ENCODE results near the gene SEMA3G. TPM values are rescaled to one million over a fixed set of nuclear protein-coding genes. Genes with fewer than 3 reads are reported as not detected.

The SEMA3G gene
- total RNA-seq, 3 donors from 2014 or later (not counting 1 experiment from before 2014, with no cell fraction given), result 0.07 to 0.55 TPM; not detected in 1

DNA sequence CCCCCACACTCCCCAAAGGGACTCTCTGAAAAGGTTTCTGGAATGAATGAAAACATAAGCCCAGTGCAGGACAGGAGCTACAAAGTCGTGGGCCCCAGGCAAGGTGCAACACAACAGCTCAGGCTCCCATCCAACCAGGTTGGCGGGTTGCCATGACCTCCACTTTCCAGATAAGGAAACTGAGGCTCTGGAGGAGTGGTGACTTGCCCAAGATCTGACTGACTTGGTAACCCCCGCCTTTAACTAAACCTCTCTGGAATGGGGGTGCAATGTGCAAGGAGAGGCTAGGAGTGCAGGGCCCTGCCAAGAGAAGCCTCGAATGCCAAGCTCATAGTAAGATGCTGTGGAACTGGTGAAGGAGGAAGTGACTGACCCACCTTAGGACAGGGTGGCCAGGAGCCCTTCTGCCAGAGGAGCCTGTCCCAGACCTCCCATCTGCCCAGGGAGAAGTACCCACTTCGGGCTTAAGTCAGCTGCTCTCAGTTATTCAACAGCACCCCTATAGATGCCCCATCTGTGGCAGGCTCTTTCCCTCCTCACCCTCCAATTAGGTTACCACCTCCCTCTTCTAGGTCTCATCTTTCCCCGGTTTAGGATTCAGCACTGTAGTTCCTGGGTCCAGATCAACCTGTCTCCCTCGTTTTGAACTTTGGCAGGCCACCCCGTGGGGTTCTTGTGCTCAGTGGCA lies 9.5 kb upstream of the SEMA3G start:
- H3K36me3 Mint-ChIP-seq, result no peaks in the 10 kb centered on the region
- peaks cover 48% of the 10 kb centered on the region for H3K4me1 ChIP-seq (ENCODE audit: control insufficient read depth, insufficient read depth, low read length)
- peak overlapping the region; percentile 96 for H3K4me3 Mint-ChIP-seq

GRCh38 chr3:52453496-52454249 lies 8.8 kb upstream of the SEMA3G start, which contains the start of gene TNNC1:
TNNC1 (minus strand) TSS chr3:52454041; CDS start chr3:52454015, 26 bp downstream.
- H3K9me3 ChIP-seq (ENCODE audit: control insufficient read depth, insufficient read depth, low read length), result no peaks in the 10 kb centered on the region
- peak within 1 kb of the TSS; percentile 96 for H3K4me3 Mint-ChIP-seq
- WGBS (ENCODE audit: insufficient coverage), result 77% methylated on average over 16 of the region's 16 CpGs
- H3K36me3 ChIP-seq (ENCODE audit: control insufficient read depth, insufficient read depth, low read length), result peaks cover under 1% of the 10 kb centered on the region
- H3K27ac Mint-ChIP-seq, result peak within 1 kb of the TSS; percentile 95 to 96
- H3K4me1 ChIP-seq (ENCODE audit: control insufficient read depth, insufficient read depth, low read length), result peaks cover 40% of the 10 kb centered on the region
- no peak for DNase-seq
- peak within 1 kb of the TSS; percentile 59 for H3K4me3 ChIP-seq (ENCODE audit: low read length)
- no peak for ATAC-seq
- H3K36me3 Mint-ChIP-seq, result no peaks in the 10 kb centered on the region
- peaks cover 38 to 43% of the 10 kb centered on the region in 2 donors for H3K4me1 Mint-ChIP-seq
- H3K27me3 Mint-ChIP-seq (ENCODE audit: low read depth in 2 of 2), result no peaks in the 10 kb centered on the region
- TF ChIP-seq, protein P1, sequence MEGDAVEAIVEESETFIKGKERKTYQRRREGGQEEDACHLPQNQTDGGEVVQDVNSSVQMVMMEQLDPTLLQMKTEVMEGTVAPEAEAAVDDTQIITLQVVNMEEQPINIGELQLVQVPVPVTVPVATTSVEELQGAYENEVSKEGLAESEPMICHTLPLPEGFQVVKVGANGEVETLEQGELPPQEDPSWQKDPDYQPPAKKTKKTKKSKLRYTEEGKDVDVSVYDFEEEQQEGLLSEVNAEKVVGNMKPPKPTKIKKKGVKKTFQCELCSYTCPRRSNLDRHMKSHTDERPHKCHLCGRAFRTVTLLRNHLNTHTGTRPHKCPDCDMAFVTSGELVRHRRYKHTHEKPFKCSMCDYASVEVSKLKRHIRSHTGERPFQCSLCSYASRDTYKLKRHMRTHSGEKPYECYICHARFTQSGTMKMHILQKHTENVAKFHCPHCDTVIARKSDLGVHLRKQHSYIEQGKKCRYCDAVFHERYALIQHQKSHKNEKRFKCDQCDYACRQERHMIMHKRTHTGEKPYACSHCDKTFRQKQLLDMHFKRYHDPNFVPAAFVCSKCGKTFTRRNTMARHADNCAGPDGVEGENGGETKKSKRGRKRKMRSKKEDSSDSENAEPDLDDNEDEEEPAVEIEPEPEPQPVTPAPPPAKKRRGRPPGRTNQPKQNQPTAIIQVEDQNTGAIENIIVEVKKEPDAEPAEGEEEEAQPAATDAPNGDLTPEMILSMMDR (IDR thresholded peaks at IDR 0.05), result no peak
- H3K27me3 ChIP-seq (ENCODE audit: control insufficient read depth, insufficient read depth, low read length), result no peaks in the 10 kb centered on the region
- H3K27ac ChIP-seq (ENCODE audit: low read length), result peak within 1 kb of the TSS; percentile 88
- H3K9me3 Mint-ChIP-seq, result no peaks in the 10 kb centered on the region
- intact Hi-C loops (cut with micrococcal nuclease), result no loop called here

More for the DNA sequence above, 9.5 kb upstream of the SEMA3G start:
- Mint-ChIP-seq H3K27ac (peak overlapping the region; percentile 95 to 96), H3K9me3 (no peaks in the 10 kb centered on the region), H3K27me3 (ENCODE audit: low read depth in 2 of 2) (no peaks in the 10 kb centered on the region), H3K4me1 (peaks cover 45 to 50% of the 10 kb centered on the region in 2 donors)
- peak in 1 of 2 donors; percentile 29 for DNase-seq
- H3K27ac ChIP-seq (ENCODE audit: low read length), result peak overlapping the region; percentile 88
- H3K27me3 ChIP-seq (ENCODE audit: control insufficient read depth, insufficient read depth, low read length), result no peaks in the 10 kb centered on the region
- H3K36me3 ChIP-seq (ENCODE audit: control insufficient read depth, insufficient read depth, low read length), result peaks cover 3% of the 10 kb centered on the region
- no peaks in the 10 kb centered on the region for H3K9me3 ChIP-seq (ENCODE audit: control insufficient read depth, insufficient read depth, low read length)
- no peak for ATAC-seq
- 65% methylated on average over 8 of the region's 8 CpGs for WGBS (ENCODE audit: insufficient coverage)
- TF ChIP-seq, protein P1 (IDR thresholded peaks at IDR 0.05), result no peak
- intact Hi-C loops (cut with micrococcal nuclease), result no loop called here
- peak overlapping the region; percentile 59 for H3K4me3 ChIP-seq (ENCODE audit: low read length)

- intact Hi-C loops (cut with micrococcal nuclease), result no loop called here
- Mint-ChIP-seq H3K27me3 (ENCODE audit: low read depth in 2 of 2) (no peaks in the 10 kb centered on the region), H3K9me3 (no peaks in the 10 kb centered on the region), H3K27ac (no peak overlapping the region), H3K4me1 (peaks cover 28 to 33% of the 10 kb centered on the region in 2 donors), H3K36me3 (no peaks in the 10 kb centered on the region), H3K4me3 (no peak overlapping the region)
- H3K9me3 ChIP-seq (ENCODE audit: control insufficient read depth, insufficient read depth, low read length), result no peaks in the 10 kb centered on the region
- DNase-seq (no peak), ATAC-seq (no peak)
- no peak overlapping the region for H3K27ac ChIP-seq (ENCODE audit: low read length)
- peaks cover 33% of the 10 kb centered on the region for H3K4me1 ChIP-seq (ENCODE audit: control insufficient read depth, insufficient read depth, low read length)
- TF ChIP-seq, protein P1 (IDR thresholded peaks at IDR 0.05), result no peak
- H3K36me3 ChIP-seq (ENCODE audit: control insufficient read depth, insufficient read depth, low read length), result no peaks in the 10 kb centered on the region
- no peaks in the 10 kb centered on the region for H3K27me3 ChIP-seq (ENCODE audit: control insufficient read depth, insufficient read depth, low read length)
- H3K4me3 ChIP-seq (ENCODE audit: low read length), result no peak overlapping the region
- WGBS (ENCODE audit: insufficient coverage), result 90% methylated on average over 11 of the region's 11 CpGs
Observed at GRCh38 chr3:52452570-52453221, 7.8 kb upstream of the SEMA3G start.
